Measurements from ENCODE around the gene SLC7A6. TPM values are rescaled to one million over a fixed set of nuclear protein-coding genes. Genes with fewer than 3 reads are reported as not detected.

The SLC7A6 gene
- total RNA-seq, 1 donor from 2014 or later: 20.8 TPM

GRCh38 chr16:68347605-68348004, 83.3 kb downstream of the SLC7A6 start:
- no peak overlapping the region for H3K27ac Mint-ChIP-seq (ENCODE audit: unreplicated experiment)
- TF ChIP-seq, protein P1, sequence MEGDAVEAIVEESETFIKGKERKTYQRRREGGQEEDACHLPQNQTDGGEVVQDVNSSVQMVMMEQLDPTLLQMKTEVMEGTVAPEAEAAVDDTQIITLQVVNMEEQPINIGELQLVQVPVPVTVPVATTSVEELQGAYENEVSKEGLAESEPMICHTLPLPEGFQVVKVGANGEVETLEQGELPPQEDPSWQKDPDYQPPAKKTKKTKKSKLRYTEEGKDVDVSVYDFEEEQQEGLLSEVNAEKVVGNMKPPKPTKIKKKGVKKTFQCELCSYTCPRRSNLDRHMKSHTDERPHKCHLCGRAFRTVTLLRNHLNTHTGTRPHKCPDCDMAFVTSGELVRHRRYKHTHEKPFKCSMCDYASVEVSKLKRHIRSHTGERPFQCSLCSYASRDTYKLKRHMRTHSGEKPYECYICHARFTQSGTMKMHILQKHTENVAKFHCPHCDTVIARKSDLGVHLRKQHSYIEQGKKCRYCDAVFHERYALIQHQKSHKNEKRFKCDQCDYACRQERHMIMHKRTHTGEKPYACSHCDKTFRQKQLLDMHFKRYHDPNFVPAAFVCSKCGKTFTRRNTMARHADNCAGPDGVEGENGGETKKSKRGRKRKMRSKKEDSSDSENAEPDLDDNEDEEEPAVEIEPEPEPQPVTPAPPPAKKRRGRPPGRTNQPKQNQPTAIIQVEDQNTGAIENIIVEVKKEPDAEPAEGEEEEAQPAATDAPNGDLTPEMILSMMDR (IDR thresholded peaks at IDR 0.05; ENCODE audit: unreplicated experiment): no peak
- no peaks in the 10 kb centered on the region for H3K9me3 Mint-ChIP-seq (ENCODE audit: unreplicated experiment)
- no peak for DNase-seq (ENCODE audit: low spot score)
- H3K27me3 Mint-ChIP-seq (ENCODE audit: unreplicated experiment): peaks cover 4% of the 10 kb centered on the region
- no peak overlapping the region for H3K4me3 Mint-ChIP-seq (ENCODE audit: unreplicated experiment)
- H3K4me1 Mint-ChIP-seq (ENCODE audit: unreplicated experiment): no peaks in the 10 kb centered on the region
- peaks cover 41% of the 10 kb centered on the region for H3K36me3 Mint-ChIP-seq (ENCODE audit: low read depth, unreplicated experiment)

DNA sequence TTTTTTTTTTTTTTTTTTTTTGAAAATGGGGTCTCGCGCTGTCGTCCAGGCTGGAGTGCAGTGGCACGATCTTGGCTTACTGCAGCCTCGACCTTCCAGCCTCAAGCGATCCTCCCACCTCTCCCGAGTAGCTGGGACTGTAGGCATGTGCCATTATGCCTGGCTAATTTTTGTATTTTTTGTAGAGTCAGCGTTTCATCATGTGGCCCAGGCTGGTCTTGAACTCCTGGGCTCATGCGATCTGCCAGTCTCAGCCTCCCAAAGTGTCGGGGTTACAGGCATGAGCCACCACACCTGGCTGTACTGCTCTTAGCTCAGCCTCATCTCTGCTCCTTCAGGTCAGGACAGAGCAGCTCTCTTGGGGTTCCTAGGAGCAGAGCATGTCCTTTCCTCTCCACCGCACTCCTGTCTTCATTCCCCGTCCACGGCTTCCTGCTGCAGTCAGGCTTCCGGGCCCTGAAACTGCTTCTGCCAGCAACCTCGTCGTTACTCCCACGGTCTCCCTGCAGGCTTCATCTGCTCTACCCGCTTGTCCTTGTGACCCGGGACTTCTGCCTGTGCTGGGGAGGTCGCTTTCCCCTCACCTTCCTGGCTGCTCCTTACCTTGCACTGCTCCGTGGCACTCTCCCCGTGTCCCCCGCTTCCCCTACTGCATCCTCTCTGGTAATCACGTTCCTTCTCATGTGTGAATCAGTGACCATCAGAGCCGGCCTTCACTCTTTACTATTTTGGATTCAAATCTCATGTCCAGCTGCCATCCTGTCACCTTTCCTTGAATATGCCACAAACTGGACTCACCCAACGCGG, 84.5 kb downstream of the SLC7A6 start:
- H3K36me3 Mint-ChIP-seq (ENCODE audit: low read depth, unreplicated experiment): peaks cover 44% of the 10 kb centered on the region
- no peaks in the 10 kb centered on the region for H3K9me3 Mint-ChIP-seq (ENCODE audit: unreplicated experiment)
- no peak for DNase-seq (ENCODE audit: low spot score)
- peak overlapping the region; percentile 51 for H3K4me3 Mint-ChIP-seq (ENCODE audit: unreplicated experiment)
- H3K4me1 Mint-ChIP-seq (ENCODE audit: unreplicated experiment): no peaks in the 10 kb centered on the region
- H3K27ac Mint-ChIP-seq (ENCODE audit: unreplicated experiment): no peak overlapping the region
- H3K27me3 Mint-ChIP-seq (ENCODE audit: unreplicated experiment): peaks cover 4% of the 10 kb centered on the region
- TF ChIP-seq, protein P1 (IDR thresholded peaks at IDR 0.05; ENCODE audit: unreplicated experiment): no peak

DNA sequence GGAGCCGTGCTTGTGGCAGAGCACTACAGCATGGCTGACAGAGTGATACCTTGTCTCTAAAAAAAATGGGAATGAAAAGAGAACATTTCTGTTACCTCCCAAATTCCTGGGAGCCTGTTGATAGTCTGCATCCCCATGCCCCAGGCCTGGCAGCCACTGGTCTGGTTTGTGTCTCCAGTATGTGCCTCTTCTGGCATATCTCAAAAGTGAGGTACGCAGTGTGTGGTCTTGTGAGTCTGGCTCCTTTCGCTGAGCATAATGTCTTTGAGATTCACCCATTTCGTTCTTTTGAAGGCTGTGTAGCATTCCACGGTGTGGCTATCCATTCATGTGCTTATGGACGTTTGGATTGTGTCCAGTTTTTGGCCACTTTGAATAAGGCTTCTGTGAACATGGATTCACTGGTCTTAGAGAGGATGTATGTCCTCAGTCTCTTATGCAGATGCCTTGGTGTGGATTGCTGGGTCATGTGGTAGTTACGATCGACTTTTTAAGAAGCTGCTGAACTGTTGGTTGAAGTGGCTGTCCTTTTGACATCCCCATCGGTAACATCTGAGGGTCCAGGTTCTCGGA, 85.6 kb downstream of the SLC7A6 start:
- Mint-ChIP-seq H3K4me1 (ENCODE audit: unreplicated experiment) (no peaks in the 10 kb centered on the region), H3K36me3 (ENCODE audit: low read depth, unreplicated experiment) (peaks cover 48% of the 10 kb centered on the region), H3K4me3 (ENCODE audit: unreplicated experiment) (no peak overlapping the region), H3K9me3 (ENCODE audit: unreplicated experiment) (no peaks in the 10 kb centered on the region), H3K27ac (ENCODE audit: unreplicated experiment) (no peak overlapping the region), H3K27me3 (ENCODE audit: unreplicated experiment) (peaks cover 6% of the 10 kb centered on the region)
- no peak for DNase-seq (ENCODE audit: low spot score)
- TF ChIP-seq, protein P1 (IDR thresholded peaks at IDR 0.05; ENCODE audit: unreplicated experiment): no peak

DNA sequence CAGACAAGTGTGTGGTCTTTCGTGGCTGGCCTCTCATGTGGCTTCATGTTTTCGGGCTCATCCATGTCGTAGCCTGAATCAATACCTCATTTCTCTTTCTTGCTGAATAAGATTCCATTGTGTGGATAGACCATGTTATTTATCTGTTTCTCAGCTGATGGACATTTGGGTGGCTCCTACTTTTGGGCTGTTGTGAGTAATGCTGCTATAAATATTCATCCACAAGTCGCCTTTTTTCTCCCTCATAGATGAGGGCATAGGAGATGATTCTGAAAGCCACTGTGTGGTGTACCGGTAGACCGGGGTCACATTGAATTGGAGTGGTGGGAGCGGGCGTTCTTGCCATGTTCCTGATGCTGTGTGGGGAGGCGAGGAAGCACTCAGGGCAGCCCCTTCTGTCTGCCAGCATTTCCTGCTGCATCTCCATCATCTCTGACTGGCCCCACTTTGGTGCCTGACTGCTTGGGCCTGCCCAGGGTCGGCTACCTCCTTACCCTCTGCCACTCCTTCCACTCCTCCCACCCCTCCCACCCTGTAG, 86.6 kb downstream of the SLC7A6 start:
- Mint-ChIP-seq H3K36me3 (ENCODE audit: low read depth, unreplicated experiment) (peaks cover 52% of the 10 kb centered on the region), H3K9me3 (ENCODE audit: unreplicated experiment) (no peaks in the 10 kb centered on the region), H3K27ac (ENCODE audit: unreplicated experiment) (no peak overlapping the region)

More for the DNA sequence above, 86.6 kb downstream of the SLC7A6 start:
- TF ChIP-seq, protein P1 (IDR thresholded peaks at IDR 0.05; ENCODE audit: unreplicated experiment): no peak
- DNase-seq (ENCODE audit: low spot score): no peak
- Mint-ChIP-seq H3K4me3 (ENCODE audit: unreplicated experiment) (no peak overlapping the region), H3K27me3 (ENCODE audit: unreplicated experiment) (peaks cover 7% of the 10 kb centered on the region), H3K4me1 (ENCODE audit: unreplicated experiment) (peaks cover under 1% of the 10 kb centered on the region)

Small RNA genes lying within 50 kb of the gene (microRNA-seq; reads per million reads assigned to microRNA genes)
- not detected for gene MIR6773 (ENCODE audit: unreplicated experiment)

Other genes with a start within 250 kb of the SLC7A6 start
- not detected for gene DPEP2NB, start 248.6 kb upstream of the SLC7A6 start, total RNA-seq (ENCODE audit: unreplicated experiment)
- 10.3 TPM for gene DDX28, start 241.3 kb upstream of the SLC7A6 start, total RNA-seq (ENCODE audit: unreplicated experiment)
- gene DUS2, start 241.2 kb upstream of the SLC7A6 start, total RNA-seq (ENCODE audit: unreplicated experiment): 16.4 TPM
- 38.4 TPM for gene NFATC3, start 179.2 kb upstream of the SLC7A6 start, total RNA-seq (ENCODE audit: unreplicated experiment)
- 0.64 TPM for gene ESRP2, start 28.4 kb upstream of the SLC7A6 start, total RNA-seq (ENCODE audit: unreplicated experiment)
- gene PLA2G15, start 19.2 kb upstream of the SLC7A6 start, total RNA-seq (ENCODE audit: unreplicated experiment): 14.9 TPM
- gene SLC7A6OS, start 46.4 kb downstream of the SLC7A6 start, total RNA-seq (ENCODE audit: unreplicated experiment): 20.0 TPM
- gene PRMT7, start 46.5 kb downstream of the SLC7A6 start, total RNA-seq (ENCODE audit: unreplicated experiment): 42.8 TPM
- gene SMPD3, start 184.0 kb downstream of the SLC7A6 start, total RNA-seq (ENCODE audit: unreplicated experiment): not detected